Trophoblast cell (in vitro differentiated cells and primary cell): ENCODE data around the gene MZB1.

Experiments used
- DNase-seq, 2 donors: peaks; one replicate each; pipeline ENCODE4 v3.0.0-alpha.2; 2016
- H2AFZ ChIP-seq: 2 replicates; pipeline ENCODE4 v1.6.1; 2013; ENCODE audit warnings: low read length, moderate library complexity, mild to moderate bottlenecking; ENCODE audit not compliant: insufficient read depth, poor library complexity
- H2AK5ac ChIP-seq: 2 replicates; pipeline ENCODE4 v1.6.1; 2013; ENCODE audit warnings: mild to moderate bottlenecking, low read length
- H2BK120ac ChIP-seq: 2 replicates; pipeline ENCODE4 v1.6.1; 2013; ENCODE audit warnings: low read length, mild to moderate bottlenecking, moderate library complexity; ENCODE audit not compliant: insufficient read depth, poor library complexity
- H2BK12ac ChIP-seq: 2 replicates; pipeline ENCODE4 v1.6.1; 2013; ENCODE audit warnings: mild to moderate bottlenecking, low read length, moderate library complexity
- H2BK5ac ChIP-seq: 2 replicates; pipeline ENCODE4 v1.6.1; 2013; ENCODE audit warnings: low read length, low read depth, moderate library complexity, mild to moderate bottlenecking; ENCODE audit not compliant: poor library complexity
- H3K14ac ChIP-seq: 2 replicates; pipeline ENCODE4 v1.6.1; 2013; ENCODE audit warnings: mild to moderate bottlenecking, low read length
- H3K18ac ChIP-seq: 2 replicates; pipeline ENCODE4 v1.6.1; 2013; ENCODE audit warnings: mild to moderate bottlenecking, low read length
- H3K23ac ChIP-seq: 2 replicates; pipeline ENCODE4 v1.6.1; 2013; ENCODE audit warnings: low read length
- H3K27ac ChIP-seq: 2 replicates; pipeline ENCODE4 v1.5.1; 2013; ENCODE audit warnings: low read depth, mild to moderate bottlenecking, inconsistent platforms, low read length, moderate library complexity
- H3K27me3 ChIP-seq: 2 replicates; pipeline ENCODE4 v1.6.1; 2013; ENCODE audit warnings: inconsistent platforms, mild to moderate bottlenecking, low read length, moderate library complexity; ENCODE audit not compliant: insufficient read depth
- H3K36me3 ChIP-seq, 2 experiments: 1 replicate in 1 of 2; 2 replicates in 1 of 2; pipeline ENCODE4 v1.6.1; 2013; ENCODE audit warnings: low read length in 2 of 2, mild to moderate bottlenecking in 2 of 2, moderate library complexity in 1 of 2; ENCODE audit not compliant: insufficient read depth in 2 of 2, control insufficient read depth in 1 of 2
- H3K4ac ChIP-seq: 2 replicates; pipeline ENCODE4 v1.6.1; 2013; ENCODE audit warnings: low read depth, mild to moderate bottlenecking, low read length, moderate library complexity
- H3K4me1 ChIP-seq, 2 experiments: 1 replicate in 1 of 2; 2 replicates in 1 of 2; pipeline ENCODE4 v1.6.1; 2013; ENCODE audit warnings: low read length in 2 of 2, mild to moderate bottlenecking in 2 of 2, moderate library complexity in 1 of 2; ENCODE audit not compliant: insufficient read depth in 2 of 2, control insufficient read depth in 1 of 2
- H3K4me2 ChIP-seq: 2 replicates; pipeline ENCODE4 v1.6.1; 2013; ENCODE audit warnings: inconsistent platforms, mild to moderate bottlenecking, low read length, moderate library complexity
- H3K4me3 ChIP-seq: 2 replicates; pipeline ENCODE4 v1.5.1; 2013; ENCODE audit warnings: mild to moderate bottlenecking, low read depth, low read length, inconsistent platforms
- H3K79me1 ChIP-seq: one replicate; pipeline ENCODE4 v1.6.1; 2013; ENCODE audit warnings: low read length
- H3K79me2 ChIP-seq: 2 replicates; pipeline ENCODE4 v1.6.1; 2013; ENCODE audit warnings: low read length, mild to moderate bottlenecking; ENCODE audit not compliant: control insufficient read depth, insufficient read depth, poor library complexity
- H3K9ac ChIP-seq: 2 replicates; pipeline ENCODE4 v1.6.1; 2013; ENCODE audit warnings: mild to moderate bottlenecking, low read length
- H3K9me3 ChIP-seq: 2 replicates; pipeline ENCODE4 v1.6.1; 2013; ENCODE audit warnings: low read depth, mild to moderate bottlenecking, control low read depth, inconsistent platforms, low read length; ENCODE audit not compliant: insufficient read depth
- H4K12ac ChIP-seq: 2 replicates; pipeline ENCODE4 v1.6.1; 2013; ENCODE audit warnings: low read depth, mild to moderate bottlenecking, low read length, moderate library complexity
- H4K8ac ChIP-seq: 2 replicates; pipeline ENCODE4 v1.6.1; 2013; ENCODE audit warnings: low read depth, mild to moderate bottlenecking, low read length, moderate library complexity
- H4K91ac ChIP-seq: one replicate; pipeline ENCODE4 v1.6.1; 2013; ENCODE audit warnings: low read depth, mild to moderate bottlenecking, low read length, moderate library complexity
- WGBS: extraction: QIAGEN DNeasy Blood & Tissue Kit; methylation state at CpG from one replicate; pipeline ENCODE4 v1.1.7; 2013; ENCODE audit warnings: missing lambda C conversion rate; ENCODE audit not compliant: insufficient read length, insufficient coverage; ENCODE audit errors: extremely low coverage; 5-methylcytosine and 5-hydroxymethylcytosine counted together

The MZB1 gene

GRCh38 chr5:139404484-139404840, 14.7 kb upstream of the MZB1 start:
- no peak overlapping the region for H4K12ac ChIP-seq
- no peaks in the 10 kb centered on the region for H3K36me3 ChIP-seq
- H3K4ac ChIP-seq: no peak overlapping the region
- no peak for DNase-seq
- H2BK12ac ChIP-seq: no peak overlapping the region
- no peak overlapping the region for H3K23ac ChIP-seq
- no peaks in the 10 kb centered on the region for H3K27me3 ChIP-seq
- H3K9me3 ChIP-seq: no peaks in the 10 kb centered on the region
- peak overlapping the region; percentile 15 for H4K8ac ChIP-seq
- H3K4me3 ChIP-seq: no peak overlapping the region
- H2AK5ac ChIP-seq: no peak overlapping the region
- peak overlapping the region; percentile 70 for H3K4me2 ChIP-seq
- no peaks in the 10 kb centered on the region for H3K79me2 ChIP-seq
- H2BK120ac ChIP-seq: no peak overlapping the region
- no peak overlapping the region for H2AFZ ChIP-seq
- peak overlapping the region; percentile 12 for H4K91ac ChIP-seq
- peaks cover 3 to 7% of the 10 kb centered on the region in 2 experiments for H3K4me1 ChIP-seq
- H2BK5ac ChIP-seq: no peak overlapping the region
- no peak overlapping the region for H3K9ac ChIP-seq
- no peak overlapping the region for H3K14ac ChIP-seq
- H3K27ac ChIP-seq: no peak overlapping the region
- no peak overlapping the region for H3K18ac ChIP-seq
- peaks cover 9% of the 10 kb centered on the region for H3K79me1 ChIP-seq
- WGBS: no CpG with 5 or more reads among the region's 5 CpGs

- Histone ChIP-seq H3K79me2 (no peaks in the 10 kb centered on the region), H3K18ac (peak within 1 kb of the TSS; percentile 13), H3K4ac (no peak within 1 kb of the TSS), H2BK5ac (peak within 1 kb of the TSS; percentile 54), H4K12ac (peak within 1 kb of the TSS; percentile 36), H3K4me1 (peaks cover 3 to 7% of the 10 kb centered on the region in 2 experiments), H4K91ac (peak within 1 kb of the TSS; percentile 75), H3K4me2 (peak within 1 kb of the TSS; percentile 70), H3K14ac (peak within 1 kb of the TSS; percentile 12), H3K27me3 (no peaks in the 10 kb centered on the region), H2AFZ (peak within 1 kb of the TSS; percentile 42), H2BK120ac (peak within 1 kb of the TSS; percentile 18), H3K23ac (no peak within 1 kb of the TSS), H3K36me3 (no peaks in the 10 kb centered on the region), H2BK12ac (peak within 1 kb of the TSS; percentile 19), H3K27ac (peak within 1 kb of the TSS; percentile 87), H3K9ac (peak within 1 kb of the TSS; percentile 18), H2AK5ac (no peak within 1 kb of the TSS), H4K8ac (peak within 1 kb of the TSS; percentile 82), H3K9me3 (no peaks in the 10 kb centered on the region), H3K4me3 (peak within 1 kb of the TSS; percentile 83), H3K79me1 (peaks cover 9% of the 10 kb centered on the region)
- peak; percentile 98 for DNase-seq
- WGBS: no CpG with 5 or more reads among the region's 41 CpGs
Measured at GRCh38 chr5:139403787-139404483, 14.2 kb upstream of the MZB1 start, which contains the start of gene SPATA24. TSS of gene SPATA24 (minus strand) at chr5:139404089. CDS start at chr5:139404060, 29 bp downstream.

GRCh38 chr5:139403418-139403786, 13.7 kb upstream of the MZB1 start:
- Histone ChIP-seq H3K4me1 (peaks cover 3 to 7% of the 10 kb centered on the region in 2 experiments), H4K12ac (no peak overlapping the region), H3K14ac (no peak overlapping the region), H4K8ac (peak overlapping the region; percentile 82), H3K79me2 (no peaks in the 10 kb centered on the region), H2BK12ac (no peak overlapping the region), H3K27ac (peak overlapping the region; percentile 7), H3K79me1 (peaks cover 9% of the 10 kb centered on the region), H2BK5ac (no peak overlapping the region), H3K23ac (no peak overlapping the region), H3K18ac (no peak overlapping the region), H2BK120ac (no peak overlapping the region), H2AK5ac (no peak overlapping the region), H3K4me3 (peak overlapping the region; percentile 83), H2AFZ (peak overlapping the region; percentile 42), H3K9ac (peak overlapping the region; percentile 6), H3K9me3 (no peaks in the 10 kb centered on the region), H3K27me3 (no peaks in the 10 kb centered on the region), H3K4ac (no peak overlapping the region), H3K36me3 (no peaks in the 10 kb centered on the region), H4K91ac (no peak overlapping the region), H3K4me2 (peak overlapping the region; percentile 70)
- DNase-seq: no peak
- no CpG with 5 or more reads among the region's 7 CpGs for WGBS

- Histone ChIP-seq H3K4me2 (no peak overlapping the region), H2AK5ac (no peak overlapping the region), H2BK120ac (no peak overlapping the region), H3K23ac (no peak overlapping the region), H3K4me3 (no peak overlapping the region), H4K12ac (no peak overlapping the region), H3K4me1 (peaks cover 3 to 7% of the 10 kb centered on the region in 2 experiments), H3K9me3 (no peaks in the 10 kb centered on the region), H2BK5ac (no peak overlapping the region), H2AFZ (no peak overlapping the region), H3K27me3 (no peaks in the 10 kb centered on the region), H3K79me1 (peaks cover 9% of the 10 kb centered on the region), H3K27ac (no peak overlapping the region), H4K91ac (no peak overlapping the region), H3K36me3 (no peaks in the 10 kb centered on the region), H3K14ac (no peak overlapping the region), H3K79me2 (no peaks in the 10 kb centered on the region), H2BK12ac (no peak overlapping the region), H3K4ac (no peak overlapping the region), H4K8ac (no peak overlapping the region), H3K18ac (no peak overlapping the region), H3K9ac (no peak overlapping the region)
- WGBS: no CpG with 5 or more reads among the region's 7 CpGs
- peak; percentile 15 to 53 for DNase-seq
Measured at GRCh38 chr5:139402561-139403158, 12.9 kb upstream of the MZB1 start.
